VCaP (cell line): ENCODE measurements around the gene PDSS1.
"Not testable (repeated sequence)": the region's sequence is repeated elsewhere in the genome, so short reads cannot be mapped to it uniquely, and the experiment has no call there.

ENCODE experiments used
- H3K27ac ChIP-seq: fragments of 450-650 bp; 2 replicates; pipeline ENCODE4 v1.5.1; 2017
- CTCF ChIP-seq: fragments of 450-650 bp; conservative IDR thresholded peaks from 2 replicates; pipeline ENCODE4 v1.5.1; 2017; ENCODE audit warnings: mild to moderate bottlenecking, moderate library complexity

Gene PDSS1

GRCh38 chr10:26675873-26676257, 21.6 kb upstream of the PDSS1 start:
- TF ChIP-seq CTCF: no peak
- H3K27ac ChIP-seq: no peak overlapping the region

DNA sequence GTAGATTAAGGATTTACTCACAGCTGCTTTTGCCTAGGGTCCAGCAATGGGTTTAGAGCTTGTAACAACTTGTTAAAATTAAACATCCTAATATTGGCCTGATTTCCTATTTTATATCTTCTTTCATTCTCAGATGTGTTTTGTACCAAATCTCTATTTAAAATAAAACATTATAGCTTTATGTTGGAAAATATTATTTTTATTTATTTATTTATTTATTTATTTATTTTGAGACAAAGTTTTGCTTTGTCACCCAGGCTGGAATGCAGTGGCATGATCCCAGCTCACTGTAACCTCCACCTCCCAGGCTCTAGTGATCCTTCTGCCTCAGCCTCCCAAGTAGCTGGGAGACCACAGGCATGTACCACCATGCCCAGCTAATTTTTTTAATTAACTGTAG, 17.9 kb upstream of the PDSS1 start:
- no peak overlapping the region for H3K27ac ChIP-seq
- no peak for TF ChIP-seq CTCF

GRCh38 chr10:26681076-26681475, 16.4 kb upstream of the PDSS1 start:
- TF ChIP-seq CTCF: no peak
- H3K27ac ChIP-seq: no peak overlapping the region

DNA sequence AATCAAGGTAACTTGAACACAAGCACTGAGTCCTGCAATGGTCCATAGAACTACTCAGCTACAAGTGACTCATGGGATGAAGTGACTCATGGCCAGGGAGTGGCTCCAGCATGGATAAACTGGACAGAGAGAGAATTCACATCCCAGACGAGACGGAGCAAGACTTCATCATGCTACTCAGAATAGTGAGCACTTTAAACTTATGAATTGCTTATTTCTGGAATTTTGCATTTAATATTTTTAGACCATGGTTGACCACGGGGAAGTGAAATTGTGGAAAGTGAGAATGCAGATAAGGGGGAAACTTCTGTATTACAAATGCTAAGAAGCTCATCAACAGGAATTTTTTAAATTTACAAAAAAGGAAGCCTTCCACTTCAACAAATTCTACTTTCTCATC, 15.5 kb upstream of the PDSS1 start:
- H3K27ac ChIP-seq: not testable (repeated sequence)

GRCh38 chr10:26682931-26683330, 14.6 kb upstream of the PDSS1 start:
- no peak for TF ChIP-seq CTCF
- H3K27ac ChIP-seq: no peak overlapping the region

GRCh38 chr10:26684667-26685264, 12.7 kb upstream of the PDSS1 start:
- H3K27ac ChIP-seq: not testable (repeated sequence)
- TF ChIP-seq CTCF: peak; percentile 76

DNA sequence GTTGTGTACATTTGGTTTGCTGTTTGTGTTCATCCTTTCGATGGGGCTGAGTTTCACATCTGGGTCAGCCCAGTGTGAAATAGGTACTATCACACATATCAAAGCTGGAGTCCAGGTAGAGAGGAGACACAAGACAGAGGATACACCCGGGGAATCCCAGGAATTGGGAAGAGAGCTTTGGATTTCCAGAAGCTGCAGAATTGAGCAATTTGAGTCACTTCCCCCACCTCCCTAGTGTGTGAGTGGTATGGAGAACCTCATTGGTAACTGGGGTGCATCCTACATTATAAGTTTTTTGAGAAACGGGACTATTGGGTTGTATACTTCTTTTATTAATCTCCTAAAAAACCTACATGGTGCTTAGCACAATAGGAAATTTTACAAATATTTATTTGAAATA, 12.1 kb upstream of the PDSS1 start:
- H3K27ac ChIP-seq: no peak overlapping the region
- TF ChIP-seq CTCF: no peak

DNA sequence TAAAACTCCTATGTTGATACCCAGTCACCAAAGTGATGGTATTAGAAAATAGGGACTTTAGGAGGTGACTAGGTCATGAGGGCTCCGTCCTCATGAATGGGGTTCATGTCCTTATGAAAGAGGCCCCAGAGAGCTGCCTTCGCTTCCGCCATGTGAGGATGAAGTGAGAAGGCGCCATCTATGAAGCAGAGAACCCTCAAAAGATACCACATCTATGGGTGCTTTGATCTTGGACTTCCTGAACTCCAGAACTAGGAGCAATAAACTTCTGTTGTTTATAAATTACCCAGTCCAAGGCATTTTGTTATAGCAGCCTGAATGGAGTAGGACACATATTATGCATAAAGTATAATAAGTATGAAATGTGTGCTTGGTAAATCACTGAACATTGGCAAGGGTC, 8.1 kb upstream of the PDSS1 start:
- TF ChIP-seq CTCF: no peak
- H3K27ac ChIP-seq: no peak overlapping the region
